ENCODE results near the gene S100A10. TPM values are rescaled to one million over a fixed set of nuclear protein-coding genes. Genes with fewer than 3 reads are reported as not detected.

The S100A10 gene
- total RNA-seq, 1 experiment from 2014 or later = 161 TPM

DNA sequence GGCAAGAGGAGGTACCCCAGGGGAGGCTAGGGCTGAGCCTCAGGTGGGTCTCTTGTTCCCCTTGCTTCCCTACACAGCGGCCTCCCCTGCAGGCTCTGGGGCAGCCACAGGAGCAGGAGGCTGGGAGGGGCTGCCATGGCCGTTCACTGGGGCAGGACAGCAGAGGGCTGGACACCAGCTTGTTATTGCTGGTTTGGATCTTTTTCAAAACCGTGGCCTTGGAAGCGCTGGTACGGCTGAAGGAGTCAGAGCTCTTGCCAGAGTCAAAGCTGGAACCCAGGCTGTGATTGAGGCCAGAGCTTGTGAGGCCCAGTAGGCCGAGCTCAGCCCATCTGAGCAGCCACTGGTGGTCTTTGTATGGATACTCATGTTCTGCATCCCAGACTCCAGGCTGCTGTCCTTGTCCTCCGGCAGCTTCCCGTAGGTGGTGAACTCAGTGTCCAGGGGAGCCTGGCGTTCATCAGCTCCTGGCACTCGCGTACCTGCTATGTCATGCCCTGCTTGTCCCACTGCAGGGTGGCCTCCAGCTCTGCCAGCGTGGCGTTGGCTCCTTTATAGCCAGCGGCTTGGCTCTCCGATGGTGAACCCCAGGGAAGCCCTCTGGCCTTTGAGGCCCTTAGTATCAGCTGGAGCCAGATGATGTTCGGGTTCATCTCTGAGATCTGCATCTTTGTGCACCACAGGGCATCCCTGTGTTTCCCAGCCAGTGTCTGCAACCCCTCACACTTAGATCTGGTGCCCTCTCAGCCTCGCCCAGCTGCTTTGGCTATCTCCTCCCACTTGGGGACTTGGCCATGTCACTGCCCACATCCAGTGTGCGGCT lies 44.1 kb downstream of the S100A10 start:
- H3K36me3 Mint-ChIP-seq = no peaks in the 10 kb centered on the region
- no peaks in the 10 kb centered on the region for H3K9me3 Mint-ChIP-seq
- no peak overlapping the region for H3K27ac Mint-ChIP-seq
- ChIA-PET CTCF (interaction anchor here (0.5 to 2.3 kb wide), 5 partner anchors 16 to 1766 kb away, joined by 3 to 11 read pairs (median 3); no protein-coding TSS in a partner anchor), POLR2A (no interaction called here)
- H3K4me3 Mint-ChIP-seq = no peak overlapping the region
- peaks cover 16% of the 10 kb centered on the region for H3K4me1 Mint-ChIP-seq
- DNase-seq (ENCODE audit: low spot score) = no peak
- TF ChIP-seq, protein P1, sequence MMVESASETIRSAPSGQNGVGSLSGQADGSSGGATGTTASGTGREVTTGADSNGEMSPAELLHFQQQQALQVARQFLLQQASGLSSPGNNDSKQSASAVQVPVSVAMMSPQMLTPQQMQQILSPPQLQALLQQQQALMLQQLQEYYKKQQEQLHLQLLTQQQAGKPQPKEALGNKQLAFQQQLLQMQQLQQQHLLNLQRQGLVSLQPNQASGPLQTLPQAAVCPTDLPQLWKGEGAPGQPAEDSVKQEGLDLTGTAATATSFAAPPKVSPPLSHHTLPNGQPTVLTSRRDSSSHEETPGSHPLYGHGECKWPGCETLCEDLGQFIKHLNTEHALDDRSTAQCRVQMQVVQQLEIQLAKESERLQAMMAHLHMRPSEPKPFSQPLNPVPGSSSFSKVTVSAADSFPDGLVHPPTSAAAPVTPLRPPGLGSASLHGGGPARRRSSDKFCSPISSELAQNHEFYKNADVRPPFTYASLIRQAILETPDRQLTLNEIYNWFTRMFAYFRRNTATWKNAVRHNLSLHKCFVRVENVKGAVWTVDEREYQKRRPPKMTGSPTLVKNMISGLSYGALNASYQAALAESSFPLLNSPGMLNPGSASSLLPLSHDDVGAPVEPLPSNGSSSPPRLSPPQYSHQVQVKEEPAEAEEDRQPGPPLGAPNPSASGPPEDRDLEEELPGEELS (CRISPR knock-in tag; IDR thresholded peaks at IDR 0.05) = no peak
- TF ChIP-seq, protein P2, sequence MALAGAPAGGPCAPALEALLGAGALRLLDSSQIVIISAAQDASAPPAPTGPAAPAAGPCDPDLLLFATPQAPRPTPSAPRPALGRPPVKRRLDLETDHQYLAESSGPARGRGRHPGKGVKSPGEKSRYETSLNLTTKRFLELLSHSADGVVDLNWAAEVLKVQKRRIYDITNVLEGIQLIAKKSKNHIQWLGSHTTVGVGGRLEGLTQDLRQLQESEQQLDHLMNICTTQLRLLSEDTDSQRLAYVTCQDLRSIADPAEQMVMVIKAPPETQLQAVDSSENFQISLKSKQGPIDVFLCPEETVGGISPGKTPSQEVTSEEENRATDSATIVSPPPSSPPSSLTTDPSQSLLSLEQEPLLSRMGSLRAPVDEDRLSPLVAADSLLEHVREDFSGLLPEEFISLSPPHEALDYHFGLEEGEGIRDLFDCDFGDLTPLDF (CRISPR knock-in tag; IDR thresholded peaks at IDR 0.05) = no peak
- TF ChIP-seq, protein P3, sequence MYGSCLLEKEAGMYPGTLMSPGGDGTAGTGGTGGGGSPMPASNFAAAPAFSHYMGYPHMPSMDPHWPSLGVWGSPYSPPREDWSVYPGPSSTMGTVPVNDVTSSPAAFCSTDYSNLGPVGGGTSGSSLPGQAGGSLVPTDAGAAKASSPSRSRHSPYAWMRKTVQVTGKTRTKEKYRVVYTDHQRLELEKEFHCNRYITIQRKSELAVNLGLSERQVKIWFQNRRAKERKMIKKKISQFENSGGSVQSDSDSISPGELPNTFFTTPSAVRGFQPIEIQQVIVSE (CRISPR knock-in tag; IDR thresholded peaks at IDR 0.05; ENCODE audit: borderline replicate concordance) = no peak
- no peak for TF ChIP-seq TEAD4 (CRISPR knock-in tag; IDR thresholded peaks at IDR 0.05)
- no peaks in the 10 kb centered on the region; the same call in 1 of the 2 replicates for H3K27me3 Mint-ChIP-seq (ENCODE audit: low read depth)
- no peak for ATAC-seq

DNA sequence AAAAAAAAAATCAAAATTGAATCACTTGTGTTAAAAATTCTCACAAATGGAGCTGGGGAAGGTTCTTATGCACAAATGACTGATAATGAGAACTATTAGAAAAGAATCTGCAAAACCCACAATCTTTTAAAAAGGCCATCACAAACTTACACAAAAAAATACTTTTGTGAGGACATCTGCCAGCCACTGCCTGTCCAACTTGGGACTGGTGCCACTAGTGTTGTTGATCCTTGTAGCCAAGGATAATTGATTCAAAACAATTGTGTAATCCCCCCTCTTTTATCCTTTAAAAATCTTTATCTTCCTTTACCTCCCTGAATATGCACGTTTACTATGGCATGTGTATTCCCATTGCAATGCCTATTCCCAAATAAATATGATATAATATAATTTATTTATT lies 45.2 kb downstream of the S100A10 start:
- Mint-ChIP-seq H3K27me3 (ENCODE audit: low read depth) (no peaks in the 10 kb centered on the region; the same call in 1 of the 2 replicates), H3K36me3 (no peaks in the 10 kb centered on the region), H3K9me3 (no peaks in the 10 kb centered on the region), H3K4me3 (no peak overlapping the region), H3K27ac (no peak overlapping the region), H3K4me1 (peaks cover 16% of the 10 kb centered on the region)
- DNase-seq (ENCODE audit: low spot score) (no peak), ATAC-seq (no peak)
- no peak for TF ChIP-seq CREB1 (CRISPR knock-in tag; IDR thresholded peaks at IDR 0.05)
- no peak for TF ChIP-seq NR2C2 (CRISPR knock-in tag; IDR thresholded peaks at IDR 0.05)
- TF ChIP-seq, protein P1 (CRISPR knock-in tag; IDR thresholded peaks at IDR 0.05) = no peak
- no peak for TF ChIP-seq ZNF396 (CRISPR knock-in tag; IDR thresholded peaks at IDR 0.05; ENCODE audit: borderline replicate concordance)
- no peak for TF ChIP-seq ZBTB21 (CRISPR knock-in tag; IDR thresholded peaks at IDR 0.05; ENCODE audit: borderline replicate concordance)
- TF ChIP-seq ZNF138 (CRISPR knock-in tag; conservative IDR thresholded peaks at IDR 0.05) = no peak
- no peak for TF ChIP-seq SOX15 (CRISPR knock-in tag; IDR thresholded peaks at IDR 0.05)
- TF ChIP-seq MXD4 (CRISPR knock-in tag; IDR thresholded peaks at IDR 0.05; ENCODE audit: borderline replicate concordance) = no peak
- TF ChIP-seq CREM (CRISPR knock-in tag; IDR thresholded peaks at IDR 0.05) = no peak
- no peak for TF ChIP-seq GRHL2 (CRISPR knock-in tag; IDR thresholded peaks at IDR 0.05; ENCODE audit: insufficient replicate concordance, severe bottlenecking)
- TF ChIP-seq, protein P4, sequence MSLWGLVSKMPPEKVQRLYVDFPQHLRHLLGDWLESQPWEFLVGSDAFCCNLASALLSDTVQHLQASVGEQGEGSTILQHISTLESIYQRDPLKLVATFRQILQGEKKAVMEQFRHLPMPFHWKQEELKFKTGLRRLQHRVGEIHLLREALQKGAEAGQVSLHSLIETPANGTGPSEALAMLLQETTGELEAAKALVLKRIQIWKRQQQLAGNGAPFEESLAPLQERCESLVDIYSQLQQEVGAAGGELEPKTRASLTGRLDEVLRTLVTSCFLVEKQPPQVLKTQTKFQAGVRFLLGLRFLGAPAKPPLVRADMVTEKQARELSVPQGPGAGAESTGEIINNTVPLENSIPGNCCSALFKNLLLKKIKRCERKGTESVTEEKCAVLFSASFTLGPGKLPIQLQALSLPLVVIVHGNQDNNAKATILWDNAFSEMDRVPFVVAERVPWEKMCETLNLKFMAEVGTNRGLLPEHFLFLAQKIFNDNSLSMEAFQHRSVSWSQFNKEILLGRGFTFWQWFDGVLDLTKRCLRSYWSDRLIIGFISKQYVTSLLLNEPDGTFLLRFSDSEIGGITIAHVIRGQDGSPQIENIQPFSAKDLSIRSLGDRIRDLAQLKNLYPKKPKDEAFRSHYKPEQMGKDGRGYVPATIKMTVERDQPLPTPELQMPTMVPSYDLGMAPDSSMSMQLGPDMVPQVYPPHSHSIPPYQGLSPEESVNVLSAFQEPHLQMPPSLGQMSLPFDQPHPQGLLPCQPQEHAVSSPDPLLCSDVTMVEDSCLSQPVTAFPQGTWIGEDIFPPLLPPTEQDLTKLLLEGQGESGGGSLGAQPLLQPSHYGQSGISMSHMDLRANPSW (CRISPR knock-in tag; conservative IDR thresholded peaks at IDR 0.05; ENCODE audit: low read depth) = no peak
- TF ChIP-seq ETV6 (CRISPR knock-in tag; IDR thresholded peaks at IDR 0.05) = no peak
- TF ChIP-seq, protein P5, sequence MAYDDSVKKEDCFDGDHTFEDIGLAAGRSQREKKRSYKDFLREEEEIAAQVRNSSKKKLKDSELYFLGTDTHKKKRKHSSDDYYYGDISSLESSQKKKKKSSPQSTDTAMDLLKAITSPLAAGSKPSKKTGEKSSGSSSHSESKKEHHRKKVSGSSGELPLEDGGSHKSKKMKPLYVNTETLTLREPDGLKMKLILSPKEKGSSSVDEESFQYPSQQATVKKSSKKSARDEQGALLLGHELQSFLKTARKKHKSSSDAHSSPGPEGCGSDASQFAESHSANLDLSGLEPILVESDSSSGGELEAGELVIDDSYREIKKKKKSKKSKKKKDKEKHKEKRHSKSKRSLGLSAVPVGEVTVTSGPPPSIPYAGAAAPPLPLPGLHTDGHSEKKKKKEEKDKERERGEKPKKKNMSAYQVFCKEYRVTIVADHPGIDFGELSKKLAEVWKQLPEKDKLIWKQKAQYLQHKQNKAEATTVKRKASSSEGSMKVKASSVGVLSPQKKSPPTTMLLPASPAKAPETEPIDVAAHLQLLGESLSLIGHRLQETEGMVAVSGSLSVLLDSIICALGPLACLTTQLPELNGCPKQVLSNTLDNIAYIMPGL (CRISPR knock-in tag; IDR thresholded peaks at IDR 0.05) = no peak
- TF ChIP-seq EMX1 (CRISPR knock-in tag; IDR thresholded peaks at IDR 0.05) = no peak
- ChIA-PET CTCF (interaction anchor here (2.3 kb wide), 1 partner anchor 20 kb away, joined by 11 read pairs; no protein-coding TSS in a partner anchor), POLR2A (no interaction called here)

Measured in WTC11 (cell line).